Left ventricle myocardium inferior (tissue), 1 donor: ENCODE measurements around the gene MSMP. TPM values are rescaled to one million over a fixed set of nuclear protein-coding genes. Genes with fewer than 3 reads are reported as not detected.

Experiments used
- DNase-seq: peaks from one replicate; pipeline ENCODE4 v3.0.0-alpha.2; 2020
- H3K27ac ChIP-seq: fragments of 200-600 bp; replicated peaks from 2 replicates; pipeline ENCODE4 v1.8.0; 2021
- H3K27me3 ChIP-seq: fragments of 200-600 bp; 2 replicates; pipeline ENCODE4 v1.8.0; 2021; ENCODE audit warnings: low read depth
- H3K36me3 ChIP-seq: fragments of 200-600 bp; 2 replicates; pipeline ENCODE4 v1.8.0; 2021
- H3K4me1 ChIP-seq: fragments of 200-600 bp; 2 replicates; pipeline ENCODE4 v1.8.0; 2021
- H3K4me3 ChIP-seq: fragments of 200-600 bp; 2 replicates; pipeline ENCODE4 v1.8.0; 2021; ENCODE audit warnings: mild to moderate bottlenecking, moderate library complexity
- H3K9me3 ChIP-seq: fragments of 200-600 bp; replicated peaks from 2 replicates; pipeline ENCODE4 v1.8.0; 2021
- CTCF ChIP-seq: fragments of 200-600 bp; IDR thresholded peaks from 2 replicates; pipeline ENCODE4 v1.8.0; 2021; ENCODE audit warnings: antibody characterized with exemption, mild to moderate bottlenecking, borderline replicate concordance
- intact Hi-C: fragments of 100-400 bp; cut with micrococcal nuclease; formaldehyde crosslinking; loops from one replicate; pipeline ENCODE4 v1.11.0; 2022
- long read RNA-seq: library from polyadenylated mRNA; unstranded; transcript quantifications from one replicate; pipeline ENCODE4 v2.0.0, GENCODE V29; 2021
- total RNA-seq: library from RNA; stranded (reverse); fragmentation: NEBNext Ultra II Directional; extraction: Animal tissue kit (Norgen Biotek cat#: 25700); gene quantifications from one replicate; pipeline ENCODE4 v1.2.1, GENCODE V29; 2021
- donor health status: DM: no; HTN: yes; CAD: no; lungs with severe emphysema.

The MSMP gene
- total RNA-seq = not detected
- long read RNA-seq = 0 reads

DNA sequence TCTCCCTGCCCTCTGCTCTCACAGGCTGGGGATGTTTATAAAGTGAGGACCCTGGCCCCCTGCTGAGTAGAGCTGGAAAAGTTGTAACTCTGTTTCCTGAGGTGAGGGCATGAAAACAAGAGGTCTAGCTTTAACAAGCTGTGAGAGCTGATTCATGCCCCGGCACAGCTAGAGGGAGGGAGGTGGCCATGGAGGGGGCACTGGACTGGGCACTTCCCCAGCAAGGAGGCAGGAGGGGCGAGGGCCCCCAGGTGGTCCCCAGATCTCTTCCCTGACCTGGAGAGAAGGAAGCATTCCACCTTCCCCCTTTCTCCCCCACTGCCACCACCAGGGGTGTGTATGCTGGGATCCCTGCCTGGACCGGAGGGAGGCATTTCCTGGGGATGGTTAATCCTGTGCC lies at the start of gene MSMP:
MSMP (minus strand) TSS at position 13 of the 400 bp plus-strand sequence. CDS start 147 bp downstream, outside the sequence.
- no peak for TF ChIP-seq CTCF
- Histone ChIP-seq H3K27me3 (no peaks in the 10 kb centered on the region), H3K4me1 (peaks cover 51% of the 10 kb centered on the region), H3K9me3 (no peaks in the 10 kb centered on the region), H3K27ac (no peak within 1 kb of the TSS), H3K4me3 (no peak within 1 kb of the TSS), H3K36me3 (peaks cover 47% of the 10 kb centered on the region)
- intact Hi-C loops = no loop called here
- DNase-seq = no peak

- Histone ChIP-seq H3K9me3 (no peaks in the 10 kb centered on the region), H3K4me3 (no peak overlapping the region), H3K4me1 (no peaks in the 10 kb centered on the region), H3K27me3 (no peaks in the 10 kb centered on the region), H3K27ac (no peak overlapping the region), H3K36me3 (peaks cover 55% of the 10 kb centered on the region)
- intact Hi-C loops = no loop called here
- no peak for DNase-seq
- no peak for TF ChIP-seq CTCF
Observed at GRCh38 chr9:35801328-35802128, 47.5 kb upstream of the MSMP start.

GRCh38 chr9:35800530-35800929 lies 46.5 kb upstream of the MSMP start:
- intact Hi-C loops = no loop called here
- H3K36me3 ChIP-seq = peaks cover 46% of the 10 kb centered on the region

GRCh38 chr9:35798658-35799374 lies 44.7 kb upstream of the MSMP start:
- intact Hi-C loops = no loop called here
- TF ChIP-seq CTCF = no peak

More at GRCh38 chr9:35800530-35800929, 46.5 kb upstream of the MSMP start:
- no peak for TF ChIP-seq CTCF
- H3K9me3 ChIP-seq = no peaks in the 10 kb centered on the region
- no peak for DNase-seq
- no peak overlapping the region for H3K27ac ChIP-seq
- H3K4me1 ChIP-seq = peaks cover 7% of the 10 kb centered on the region
- no peak overlapping the region for H3K4me3 ChIP-seq
- H3K27me3 ChIP-seq = no peaks in the 10 kb centered on the region

GRCh38 chr9:35797311-35798109 lies 43.4 kb upstream of the MSMP start:
- no peak for TF ChIP-seq CTCF
- intact Hi-C loops = no loop called here
- H3K4me3 ChIP-seq = no peak overlapping the region
- peaks cover 37% of the 10 kb centered on the region for H3K4me1 ChIP-seq
- H3K36me3 ChIP-seq = peaks cover 30% of the 10 kb centered on the region
- no peak overlapping the region for H3K27ac ChIP-seq
- H3K27me3 ChIP-seq = no peaks in the 10 kb centered on the region
- DNase-seq = no peak
- H3K9me3 ChIP-seq = no peaks in the 10 kb centered on the region

More at GRCh38 chr9:35798658-35799374, 44.7 kb upstream of the MSMP start:
- Histone ChIP-seq H3K4me1 (peaks cover 24% of the 10 kb centered on the region), H3K36me3 (peaks cover 40% of the 10 kb centered on the region), H3K27me3 (no peaks in the 10 kb centered on the region), H3K9me3 (no peaks in the 10 kb centered on the region), H3K27ac (no peak overlapping the region), H3K4me3 (no peak overlapping the region)
- DNase-seq = no peak
